ENCODE measurements around the gene NFKB2. TPM values are rescaled to one million over a fixed set of nuclear protein-coding genes. Genes with fewer than 3 reads are reported as not detected.

Gene NFKB2
- total and polyA plus RNA-seq, 3 donors from 2014 or later, result 18.4 to 42.7 (median 25.2) TPM

- WGBS, 2 donors, result 77 to 92% methylated on average over 5 of the region's 5 CpGs
- no peak for TF ChIP-seq POLR2A (IDR thresholded peaks at IDR 0.05)
- TF ChIP-seq CTCF (IDR thresholded peaks at IDR 0.05), result no peak
- intact Hi-C loops (cut with DNase I; ENCODE audit: low total_unique reads), result no loop called here
These were observed 7.0 kb downstream of the NFKB2 start for GRCh38 chr10:102402512-102402896.

GRCh38 chr10:102403115-102403514 lies 7.6 kb downstream of the NFKB2 start:
- intact Hi-C loops (cut with DNase I; ENCODE audit: low total_unique reads), result no loop called here
- Histone ChIP-seq H3K27ac (no peak overlapping the region), H3K27me3 (no peaks in the 10 kb centered on the region), H3K9me3 (no peaks in the 10 kb centered on the region), H3K36me3 (ENCODE audit: low read depth, missing control alignments) (no peaks in the 10 kb centered on the region), H3K4me1 (peaks cover 9% of the 10 kb centered on the region), H3K4me3 (no peak overlapping the region)
- 87% methylated on average over 12 of the region's 13 CpGs; no CpG with 5 or more reads in 1 of the 2 donors for WGBS, 2 donors
- no peak for TF ChIP-seq CTCF (IDR thresholded peaks at IDR 0.05)
- TF ChIP-seq POLR2A (IDR thresholded peaks at IDR 0.05), result no peak
- DNase-seq, result no peak

More at GRCh38 chr10:102402512-102402896, 7.0 kb downstream of the NFKB2 start:
- no peaks in the 10 kb centered on the region for H3K36me3 ChIP-seq (ENCODE audit: low read depth, missing control alignments)
- no peaks in the 10 kb centered on the region for H3K27me3 ChIP-seq
- no peak overlapping the region for H3K4me3 ChIP-seq
- peaks cover 8% of the 10 kb centered on the region for H3K4me1 ChIP-seq
- DNase-seq, result no peak
- no peak overlapping the region for H3K27ac ChIP-seq
- no peaks in the 10 kb centered on the region for H3K9me3 ChIP-seq

DNA sequence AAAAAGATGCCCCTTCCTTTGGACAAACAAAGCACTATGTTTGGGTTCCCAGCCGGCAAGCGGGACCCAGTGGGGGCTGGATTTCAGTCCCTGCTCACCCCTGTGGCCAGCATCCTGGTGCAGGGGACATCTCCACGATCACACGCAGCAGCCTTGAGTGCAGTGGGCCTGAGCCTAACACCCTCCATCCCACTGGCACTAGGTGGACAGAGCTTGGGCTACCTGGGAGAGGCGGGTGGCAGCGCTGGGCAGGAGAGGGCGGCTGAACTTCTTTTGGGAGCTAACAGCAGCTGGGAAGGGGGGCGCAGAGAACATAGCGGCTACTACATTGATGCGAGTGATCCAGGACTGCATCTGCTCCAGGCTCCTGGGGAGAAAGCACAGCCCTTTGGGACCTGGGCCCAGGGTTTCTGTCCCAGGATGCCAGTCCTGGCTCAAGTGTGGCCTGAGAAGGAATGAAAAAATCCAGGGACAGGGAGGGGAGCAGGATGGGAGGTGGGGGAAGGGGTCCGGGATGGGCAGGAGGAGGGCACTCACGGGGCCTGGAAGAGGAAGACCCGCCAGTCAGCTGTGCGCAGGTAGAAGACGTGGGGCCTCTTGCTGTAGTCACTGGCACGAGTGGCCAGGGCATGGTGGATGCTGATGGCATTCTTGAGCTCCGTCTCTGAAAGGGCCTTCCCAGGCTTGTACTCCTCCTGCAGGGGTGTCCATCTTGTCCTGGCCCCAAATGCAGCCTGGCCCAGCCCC lies 9.0 kb downstream of the NFKB2 start:
- H3K36me3 ChIP-seq (ENCODE audit: low read depth, missing control alignments), result no peaks in the 10 kb centered on the region
- intact Hi-C loops (cut with DNase I; ENCODE audit: low total_unique reads), result no loop called here
- H3K27me3 ChIP-seq, result no peaks in the 10 kb centered on the region
- peaks cover 13% of the 10 kb centered on the region for H3K4me1 ChIP-seq
- H3K4me3 ChIP-seq, result no peak overlapping the region
- TF ChIP-seq POLR2A (IDR thresholded peaks at IDR 0.05) (no peak), CTCF (IDR thresholded peaks at IDR 0.05) (no peak)
- no peak for DNase-seq
- no peaks in the 10 kb centered on the region for H3K9me3 ChIP-seq
- H3K27ac ChIP-seq, result no peak overlapping the region
- WGBS, 2 donors, result 90 to 92% methylated on average over 14 to 17 of the region's 17 CpGs

DNA sequence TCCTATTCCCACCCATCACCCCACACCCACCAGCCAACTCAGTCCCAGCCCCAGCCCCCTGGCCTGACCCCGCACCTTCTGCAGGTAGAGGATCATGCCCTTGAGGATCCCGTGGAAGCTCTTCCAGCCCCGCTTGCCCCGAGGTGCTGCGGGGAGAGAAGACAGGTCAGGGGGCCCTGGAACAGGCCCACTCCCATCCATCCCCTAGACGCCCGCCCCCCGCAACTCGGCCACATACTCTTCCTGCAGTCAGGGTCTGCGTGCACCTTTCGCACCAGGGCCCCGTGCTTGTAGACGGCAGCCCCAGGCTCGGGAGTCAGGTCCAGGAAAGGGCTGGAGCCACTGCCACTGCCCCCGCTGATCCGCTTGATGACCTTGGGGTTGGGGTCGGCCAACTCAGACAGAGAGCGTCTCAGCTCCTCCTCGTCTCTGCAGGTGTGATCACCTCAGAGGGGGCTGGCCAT lies 9.6 kb downstream of the NFKB2 start:
- no peaks in the 10 kb centered on the region for H3K9me3 ChIP-seq
- intact Hi-C loops (cut with DNase I; ENCODE audit: low total_unique reads), result no loop called here
- H3K27ac ChIP-seq, result no peak overlapping the region
- TF ChIP-seq CTCF (IDR thresholded peaks at IDR 0.05), result no peak
- no peak for TF ChIP-seq POLR2A (IDR thresholded peaks at IDR 0.05)
- WGBS, 2 donors, result 77 to 79% methylated on average over 12 to 19 of the region's 19 CpGs
- DNase-seq, result no peak
- no peaks in the 10 kb centered on the region for H3K27me3 ChIP-seq
- H3K36me3 ChIP-seq (ENCODE audit: low read depth, missing control alignments), result no peaks in the 10 kb centered on the region
- H3K4me3 ChIP-seq, result no peak overlapping the region
- H3K4me1 ChIP-seq, result peaks cover 10% of the 10 kb centered on the region

DNA sequence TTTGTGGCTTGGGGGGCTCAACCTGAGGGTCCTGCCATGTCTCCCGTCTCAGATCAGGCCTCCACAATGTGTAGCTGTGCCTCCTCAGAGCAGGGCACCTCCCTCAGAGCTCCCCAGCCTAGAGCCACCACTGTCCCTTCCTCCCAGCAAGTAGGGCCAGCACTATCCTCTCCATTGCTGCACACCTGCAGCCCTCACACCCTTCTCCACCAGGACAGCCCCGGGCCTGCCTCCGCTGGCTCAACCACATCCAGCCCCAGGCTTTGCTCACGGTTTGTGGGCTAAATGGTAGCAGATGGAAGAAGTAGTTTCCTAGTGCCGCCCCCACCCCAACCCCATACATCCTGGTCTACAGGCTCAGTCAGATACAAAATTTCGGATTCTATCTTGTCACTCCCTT lies 10.1 kb downstream of the NFKB2 start:
- Histone ChIP-seq H3K4me1 (peaks cover 10% of the 10 kb centered on the region), H3K36me3 (ENCODE audit: low read depth, missing control alignments) (no peaks in the 10 kb centered on the region), H3K9me3 (no peaks in the 10 kb centered on the region), H3K4me3 (no peak overlapping the region), H3K27me3 (no peaks in the 10 kb centered on the region), H3K27ac (no peak overlapping the region)
- TF ChIP-seq CTCF (IDR thresholded peaks at IDR 0.05) (no peak), POLR2A (IDR thresholded peaks at IDR 0.05) (no peak)
- DNase-seq, result no peak
- intact Hi-C loops (cut with DNase I; ENCODE audit: low total_unique reads), result no loop called here
- WGBS, 2 donors, result 83 to 87% methylated on average over 5 to 6 of the region's 6 CpGs
